Transverse colon (tissue), 4 donors: ENCODE data around the gene ATP1A3.

Source experiments
- EP300 ChIP-seq: sonication (generic); formaldehyde crosslinking; IDR thresholded peaks from one replicate; pipeline ENCODE4 v1.6.1; 2017; ENCODE audit warnings: antibody characterized with exemption, low read depth
- POLR2AphosphoS5 ChIP-seq, 3 donors: sonication (generic); formaldehyde crosslinking; IDR thresholded peaks; one replicate each; pipeline ENCODE4 v1.6.1; 2016; ENCODE audit warnings: antibody characterized with exemption in 3 of 3
- TF ChIP-seq, protein P1 (sequence below), 5 experiments: fragments of 200-600 bp in 3 of 5; fragments of 450-650 bp in 2 of 5; sonication (generic) in 3 of 5; IDR thresholded peaks; 1 replicate in 2 of 5; 2 replicates in 3 of 5; pipeline ENCODE4 v1.5.1; 2016 to 2017; ENCODE audit warnings: antibody characterized with exemption in 5 of 5, inconsistent platforms in 3 of 5, mild to moderate bottlenecking in 2 of 5, moderate library complexity in 1 of 5

DNA sequence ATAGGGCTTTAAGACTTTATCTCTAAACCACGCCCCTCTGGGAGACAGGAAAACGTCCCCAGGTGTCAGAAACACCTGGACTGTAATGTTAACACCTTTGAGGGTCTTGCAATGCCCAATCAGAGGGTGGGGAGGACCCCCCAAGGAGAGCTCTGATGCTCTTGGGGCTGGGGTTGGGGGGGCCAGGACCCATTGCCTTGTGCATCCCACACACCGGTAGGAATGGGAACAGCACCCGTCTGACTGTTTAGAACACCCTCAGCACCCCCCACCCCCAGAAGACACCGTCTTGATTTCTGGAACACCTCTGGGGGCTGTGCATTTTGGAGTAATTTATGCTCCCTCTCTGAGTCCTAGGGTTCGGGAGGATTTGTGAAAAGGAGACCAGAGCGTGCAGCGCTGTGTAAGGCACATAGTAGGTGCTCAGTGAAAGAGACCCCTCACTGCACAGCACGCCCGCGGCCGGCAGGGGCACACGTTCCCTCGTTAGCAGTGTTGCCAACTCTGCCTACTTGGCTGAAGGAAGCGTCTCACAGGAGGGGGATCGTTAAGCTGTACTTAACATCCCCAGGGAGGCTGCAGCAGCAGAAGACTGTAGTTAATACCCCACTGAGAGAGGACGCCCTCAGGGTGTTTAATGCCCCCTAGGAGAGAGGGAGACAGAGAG, 63.0 kb downstream of the ATP1A3 start:
- TF ChIP-seq, protein P1, sequence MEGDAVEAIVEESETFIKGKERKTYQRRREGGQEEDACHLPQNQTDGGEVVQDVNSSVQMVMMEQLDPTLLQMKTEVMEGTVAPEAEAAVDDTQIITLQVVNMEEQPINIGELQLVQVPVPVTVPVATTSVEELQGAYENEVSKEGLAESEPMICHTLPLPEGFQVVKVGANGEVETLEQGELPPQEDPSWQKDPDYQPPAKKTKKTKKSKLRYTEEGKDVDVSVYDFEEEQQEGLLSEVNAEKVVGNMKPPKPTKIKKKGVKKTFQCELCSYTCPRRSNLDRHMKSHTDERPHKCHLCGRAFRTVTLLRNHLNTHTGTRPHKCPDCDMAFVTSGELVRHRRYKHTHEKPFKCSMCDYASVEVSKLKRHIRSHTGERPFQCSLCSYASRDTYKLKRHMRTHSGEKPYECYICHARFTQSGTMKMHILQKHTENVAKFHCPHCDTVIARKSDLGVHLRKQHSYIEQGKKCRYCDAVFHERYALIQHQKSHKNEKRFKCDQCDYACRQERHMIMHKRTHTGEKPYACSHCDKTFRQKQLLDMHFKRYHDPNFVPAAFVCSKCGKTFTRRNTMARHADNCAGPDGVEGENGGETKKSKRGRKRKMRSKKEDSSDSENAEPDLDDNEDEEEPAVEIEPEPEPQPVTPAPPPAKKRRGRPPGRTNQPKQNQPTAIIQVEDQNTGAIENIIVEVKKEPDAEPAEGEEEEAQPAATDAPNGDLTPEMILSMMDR (IDR thresholded peaks at IDR 0.05) = no peak
- no peak for TF ChIP-seq EP300
- TF ChIP-seq POLR2AphosphoS5 (IDR thresholded peaks at IDR 0.05) = no peak
